ENCODE results near the gene ZRANB2. TPM values are rescaled to one million over a fixed set of nuclear protein-coding genes. Genes with fewer than 3 reads are reported as not detected.

ZRANB2 gene, protein sequence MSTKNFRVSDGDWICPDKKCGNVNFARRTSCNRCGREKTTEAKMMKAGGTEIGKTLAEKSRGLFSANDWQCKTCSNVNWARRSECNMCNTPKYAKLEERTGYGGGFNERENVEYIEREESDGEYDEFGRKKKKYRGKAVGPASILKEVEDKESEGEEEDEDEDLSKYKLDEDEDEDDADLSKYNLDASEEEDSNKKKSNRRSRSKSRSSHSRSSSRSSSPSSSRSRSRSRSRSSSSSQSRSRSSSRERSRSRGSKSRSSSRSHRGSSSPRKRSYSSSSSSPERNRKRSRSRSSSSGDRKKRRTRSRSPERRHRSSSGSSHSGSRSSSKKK
- total RNA-seq (102 TPM), polyA plus RNA-seq (10 to 100 TPM; 46.1 to 60.7 (median 49.8) TPM)

DNA sequence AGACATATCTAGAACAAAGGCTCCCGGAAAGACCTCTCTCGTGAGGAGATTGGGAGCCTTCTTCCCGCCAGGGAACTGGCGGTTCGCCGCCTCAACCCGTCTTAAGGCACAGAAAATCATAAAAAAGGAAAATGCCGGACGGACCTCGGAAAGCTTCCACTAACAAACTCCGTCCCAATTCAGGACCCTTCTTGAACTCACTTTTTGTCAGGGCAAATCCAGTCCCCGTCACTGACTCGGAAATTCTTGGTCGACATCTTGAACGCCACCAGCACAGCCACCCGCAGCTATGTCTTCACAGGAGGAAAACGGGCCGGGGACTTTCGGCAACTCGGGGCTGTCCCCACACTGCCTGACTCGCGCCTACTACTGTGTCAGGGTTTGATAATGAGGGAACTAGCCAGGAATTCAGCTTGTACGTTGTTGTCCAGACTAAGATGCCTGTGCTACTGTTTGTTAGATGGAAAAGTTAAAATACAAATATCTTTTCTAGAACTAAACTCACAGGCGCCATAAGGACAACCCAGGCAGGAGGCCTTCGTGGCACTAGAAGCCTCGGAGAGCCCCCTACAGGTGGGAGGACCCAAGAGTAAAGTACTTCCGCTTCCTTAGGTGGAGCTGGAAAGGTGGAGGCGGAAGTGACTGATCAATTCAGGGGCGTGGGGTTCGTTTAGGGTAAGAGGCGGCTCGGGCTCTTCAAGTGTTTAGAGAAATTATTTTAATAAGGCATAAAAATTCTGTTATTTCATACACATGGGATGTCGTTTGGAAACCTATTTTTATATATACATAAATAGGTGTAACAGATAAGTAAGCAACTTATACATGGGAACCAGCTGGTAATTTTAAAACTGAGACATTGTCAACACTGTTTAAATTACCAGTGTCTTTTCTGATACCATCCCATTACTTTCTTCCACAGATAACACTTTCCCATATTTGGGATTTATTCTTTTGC lies at the start of gene ZRANB2:
Gene ZRANB2 (minus strand): TSS at position 297 of the 958 bp plus-strand sequence. CDS start 40 bp downstream, at position 257.
- ATAC-seq (ENCODE audit: low read depth in 2 of 2): peak; percentile 98
- Mint-ChIP-seq H3K4me1 (peaks cover 4 to 42% (median 26%) of the 10 kb centered on the region in 4 donors), H3K27ac (peak within 1 kb of the TSS; percentile 99 to 100 (median 99)), H3K27me3 (peaks cover 31% of the 10 kb centered on the region), H3K9me3 (peaks cover 0 to 8% (median 2%) of the 10 kb centered on the region in 7 donors), H3K4me3 (peak within 1 kb of the TSS; percentile 94 to 99 (median 98)), H3K36me3 (peaks cover 16% of the 10 kb centered on the region)
- Histone ChIP-seq H3K27ac (ENCODE audit: insufficient read depth, low read length, poor library complexity, severe bottlenecking) (peak within 1 kb of the TSS; percentile 94), H3K9me3 (ENCODE audit: control insufficient read depth in 2 of 2, low read length in 2 of 2) (peaks cover 0 to 5% of the 10 kb centered on the region in 2 experiments), H3K36me3 (ENCODE audit: control insufficient read depth, insufficient read depth, low read length) (peaks cover 21% of the 10 kb centered on the region), H3K4me1 (ENCODE audit: control insufficient read depth, insufficient read depth, low read length, poor library complexity, severe bottlenecking) (peaks cover 34% of the 10 kb centered on the region), H3K4me3 (ENCODE audit: low read depth, low read length) (peak within 1 kb of the TSS; percentile 98), H3K27me3 (ENCODE audit: control insufficient read depth, insufficient read depth, low read length) (peaks cover 11% of the 10 kb centered on the region)
- DNase-seq: peak; percentile 88 to 97 (median 96)

- Mint-ChIP-seq H3K4me3 (no peak overlapping the region), H3K4me1 (peaks cover 0 to 1% (median 0%) of the 10 kb centered on the region in 4 donors), H3K27ac (no peak overlapping the region), H3K9me3 (peaks cover 4 to 60% (median 19%) of the 10 kb centered on the region in 7 donors), H3K36me3 (no peaks in the 10 kb centered on the region), H3K27me3 (no peaks in the 10 kb centered on the region)
- no peaks in the 10 kb centered on the region for H3K36me3 ChIP-seq (ENCODE audit: control insufficient read depth, insufficient read depth, low read length)
- H3K4me1 ChIP-seq (ENCODE audit: control insufficient read depth, insufficient read depth, low read length, poor library complexity, severe bottlenecking): no peaks in the 10 kb centered on the region
- peaks cover 13 to 24% of the 10 kb centered on the region in 2 experiments for H3K9me3 ChIP-seq (ENCODE audit: control insufficient read depth in 2 of 2, low read length in 2 of 2)
- ATAC-seq (ENCODE audit: low read depth in 2 of 2): no peak
- no peak overlapping the region for H3K4me3 ChIP-seq (ENCODE audit: low read depth, low read length)
- H3K27me3 ChIP-seq (ENCODE audit: control insufficient read depth, insufficient read depth, low read length): no peaks in the 10 kb centered on the region
- DNase-seq: no peak
- no peak overlapping the region for H3K27ac ChIP-seq (ENCODE audit: insufficient read depth, low read length, poor library complexity, severe bottlenecking)
Measured at GRCh38 chr1:71128060-71128459, 47.2 kb upstream of the ZRANB2 start.

DNA sequence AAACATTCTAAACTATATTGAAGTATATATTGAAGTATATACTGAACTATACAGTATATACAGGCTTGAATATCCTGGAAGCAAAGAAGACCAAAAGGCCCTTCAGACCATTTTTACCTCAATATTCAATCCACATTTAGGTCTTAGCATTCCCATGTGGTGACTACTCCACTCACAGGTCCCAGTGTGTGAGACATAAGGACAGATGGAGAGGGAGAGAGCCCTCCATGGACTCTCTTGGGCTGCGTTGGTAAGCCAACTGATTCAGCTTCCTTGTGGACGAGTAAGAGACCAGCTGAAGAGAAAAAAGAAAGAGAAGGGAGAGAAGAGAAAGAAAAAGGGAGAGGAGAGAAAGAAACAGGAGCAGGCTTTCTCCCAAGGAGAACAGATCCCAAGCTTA lies 37.3 kb upstream of the ZRANB2 start:
- no peaks in the 10 kb centered on the region for H3K4me1 Mint-ChIP-seq
- H3K36me3 ChIP-seq (ENCODE audit: control insufficient read depth, insufficient read depth, low read length): no peaks in the 10 kb centered on the region
- no peaks in the 10 kb centered on the region for H3K36me3 Mint-ChIP-seq
- DNase-seq (no peak), ATAC-seq (ENCODE audit: low read depth in 2 of 2) (no peak)
- H3K27ac ChIP-seq (ENCODE audit: insufficient read depth, low read length, poor library complexity, severe bottlenecking): no peak overlapping the region
- peaks cover 9% of the 10 kb centered on the region for H3K27me3 Mint-ChIP-seq
- H3K4me3 Mint-ChIP-seq: no peak overlapping the region
- H3K4me3 ChIP-seq (ENCODE audit: low read depth, low read length): no peak overlapping the region
- H3K4me1 ChIP-seq (ENCODE audit: control insufficient read depth, insufficient read depth, low read length, poor library complexity, severe bottlenecking): no peaks in the 10 kb centered on the region
- H3K9me3 Mint-ChIP-seq: peaks cover 2 to 11% (median 7%) of the 10 kb centered on the region in 7 donors
- H3K9me3 ChIP-seq (ENCODE audit: control insufficient read depth in 2 of 2, low read length in 2 of 2): no peaks in the 10 kb centered on the region
- no peak overlapping the region for H3K27ac Mint-ChIP-seq
- H3K27me3 ChIP-seq (ENCODE audit: control insufficient read depth, insufficient read depth, low read length): no peaks in the 10 kb centered on the region

- H3K4me1 Mint-ChIP-seq: no peaks in the 10 kb centered on the region
- peaks cover under 1 to 7% (median 4%) of the 10 kb centered on the region in 7 donors for H3K9me3 Mint-ChIP-seq
- peaks cover 5% of the 10 kb centered on the region for H3K27me3 Mint-ChIP-seq
- no peak for ATAC-seq (ENCODE audit: low read depth in 2 of 2)
- no peaks in the 10 kb centered on the region for H3K27me3 ChIP-seq (ENCODE audit: control insufficient read depth, insufficient read depth, low read length)
- no peak overlapping the region for H3K27ac Mint-ChIP-seq
- no peak overlapping the region for H3K27ac ChIP-seq (ENCODE audit: insufficient read depth, low read length, poor library complexity, severe bottlenecking)
- no peaks in the 10 kb centered on the region for H3K36me3 Mint-ChIP-seq
- no peak overlapping the region for H3K4me3 ChIP-seq (ENCODE audit: low read depth, low read length)
- no peaks in the 10 kb centered on the region for H3K4me1 ChIP-seq (ENCODE audit: control insufficient read depth, insufficient read depth, low read length, poor library complexity, severe bottlenecking)
- H3K9me3 ChIP-seq (ENCODE audit: control insufficient read depth in 2 of 2, low read length in 2 of 2): no peaks in the 10 kb centered on the region
- H3K36me3 ChIP-seq (ENCODE audit: control insufficient read depth, insufficient read depth, low read length): no peaks in the 10 kb centered on the region
- no peak for DNase-seq
- no peak overlapping the region for H3K4me3 Mint-ChIP-seq
Measured at GRCh38 chr1:71116729-71117128, 35.9 kb upstream of the ZRANB2 start.

- Mint-ChIP-seq H3K27me3 (no peaks in the 10 kb centered on the region), H3K9me3 (peaks cover 0 to 6% (median 2%) of the 10 kb centered on the region in 7 donors), H3K36me3 (no peaks in the 10 kb centered on the region), H3K27ac (no peak overlapping the region), H3K4me1 (no peaks in the 10 kb centered on the region), H3K4me3 (no peak overlapping the region)
- H3K27me3 ChIP-seq (ENCODE audit: control insufficient read depth, insufficient read depth, low read length): peaks cover 2% of the 10 kb centered on the region
- no peak overlapping the region for H3K4me3 ChIP-seq (ENCODE audit: low read depth, low read length)
- H3K9me3 ChIP-seq (ENCODE audit: control insufficient read depth in 2 of 2, low read length in 2 of 2): no peaks in the 10 kb centered on the region
- no peak for ATAC-seq (ENCODE audit: low read depth in 2 of 2)
- no peak overlapping the region for H3K27ac ChIP-seq (ENCODE audit: insufficient read depth, low read length, poor library complexity, severe bottlenecking)
- H3K36me3 ChIP-seq (ENCODE audit: control insufficient read depth, insufficient read depth, low read length): no peaks in the 10 kb centered on the region
- no peaks in the 10 kb centered on the region for H3K4me1 ChIP-seq (ENCODE audit: control insufficient read depth, insufficient read depth, low read length, poor library complexity, severe bottlenecking)
- no peak for DNase-seq
Measured at GRCh38 chr1:71106658-71107322, 26.0 kb upstream of the ZRANB2 start.

GRCh38 chr1:71104417-71104816 lies 23.6 kb upstream of the ZRANB2 start:
- Mint-ChIP-seq H3K4me3 (peak overlapping the region in 1 of 4 donors; percentile 38), H3K36me3 (no peaks in the 10 kb centered on the region), H3K9me3 (peaks cover 0 to 6% (median 2%) of the 10 kb centered on the region in 7 donors), H3K27me3 (peaks cover 2% of the 10 kb centered on the region), H3K4me1 (no peaks in the 10 kb centered on the region), H3K27ac (no peak overlapping the region)
- H3K27me3 ChIP-seq (ENCODE audit: control insufficient read depth, insufficient read depth, low read length): peaks cover 8% of the 10 kb centered on the region
- H3K4me3 ChIP-seq (ENCODE audit: low read depth, low read length): no peak overlapping the region
- no peak for ATAC-seq (ENCODE audit: low read depth in 2 of 2)
- no peaks in the 10 kb centered on the region for H3K36me3 ChIP-seq (ENCODE audit: control insufficient read depth, insufficient read depth, low read length)
- H3K27ac ChIP-seq (ENCODE audit: insufficient read depth, low read length, poor library complexity, severe bottlenecking): no peak overlapping the region
- H3K4me1 ChIP-seq (ENCODE audit: control insufficient read depth, insufficient read depth, low read length, poor library complexity, severe bottlenecking): no peaks in the 10 kb centered on the region
- H3K9me3 ChIP-seq (ENCODE audit: control insufficient read depth in 2 of 2, low read length in 2 of 2): no peaks in the 10 kb centered on the region
- DNase-seq: no peak

- no peaks in the 10 kb centered on the region for H3K36me3 ChIP-seq (ENCODE audit: control insufficient read depth, insufficient read depth, low read length)
- H3K4me3 Mint-ChIP-seq: peak overlapping the region in 1 of 4 donors; percentile 21
- DNase-seq: no peak
- no peak for ATAC-seq (ENCODE audit: low read depth in 2 of 2)
- H3K27me3 Mint-ChIP-seq: peaks cover 18% of the 10 kb centered on the region
- peaks cover 8% of the 10 kb centered on the region for H3K27me3 ChIP-seq (ENCODE audit: control insufficient read depth, insufficient read depth, low read length)
- H3K9me3 ChIP-seq (ENCODE audit: control insufficient read depth in 2 of 2, low read length in 2 of 2): no peaks in the 10 kb centered on the region
- H3K27ac Mint-ChIP-seq: no peak overlapping the region
- no peaks in the 10 kb centered on the region for H3K36me3 Mint-ChIP-seq
- no peaks in the 10 kb centered on the region for H3K4me1 ChIP-seq (ENCODE audit: control insufficient read depth, insufficient read depth, low read length, poor library complexity, severe bottlenecking)
- no peaks in the 10 kb centered on the region for H3K4me1 Mint-ChIP-seq
- no peak overlapping the region for H3K27ac ChIP-seq (ENCODE audit: insufficient read depth, low read length, poor library complexity, severe bottlenecking)
- peaks cover 0 to 4% (median 0%) of the 10 kb centered on the region in 7 donors for H3K9me3 Mint-ChIP-seq
- no peak overlapping the region for H3K4me3 ChIP-seq (ENCODE audit: low read depth, low read length)
Measured at GRCh38 chr1:71101839-71102376, 21.1 kb upstream of the ZRANB2 start.
